IMR-90 (cell line): ENCODE measurements around the gene GRM2. TPM values are rescaled to one million over a fixed set of nuclear protein-coding genes. Genes with fewer than 3 reads are reported as not detected.

ENCODE experiments used
- ATAC-seq: fragments of 200-7000 bp; cut with Tn5 transposase; 2 replicates; pipeline ENCODE4 v1.9.1; 2020; ENCODE audit warnings: low read depth, mild to moderate bottlenecking, moderate library complexity
- BruUV-seq: library from RNA; stranded (reverse); fragments of 400-500 nt; replicated peaks from 2 replicates; lab custom pipeline; 2021; lab: Mats Ljungman, UMichigan
- CTCF ChIA-PET: fragments of 300-600 bp; formaldehyde crosslinking; extraction: SDS; loops from one replicate; lab custom pipeline; 2021; ENCODE audit warnings: antibody characterized with exemption; lab: Yijun Ruan, JAX
- POLR2A ChIA-PET: fragments of 300-600 bp; sonication (Branson Sonifier 250); formaldehyde crosslinking; loops from one replicate; lab custom pipeline; 2022; ENCODE audit warnings: antibody characterized with exemption; ENCODE audit not compliant: unreplicated experiment; lab: Charles Lee
- DNase-seq: peaks from one replicate; pipeline ENCODE4 v3.0.0; 2013
- H2AFZ ChIP-seq: replicated peaks from 2 replicates; pipeline ENCODE3; 2013; ENCODE audit warnings: low read length, mild to moderate bottlenecking; ENCODE audit not compliant: poor library complexity
- H2AK5ac ChIP-seq: 2 replicates; pipeline ENCODE4 v1.6.1; 2013; ENCODE audit warnings: low read depth, low read length, inconsistent platforms
- H2AK9ac ChIP-seq: replicated peaks from 2 replicates; pipeline ENCODE3; 2013; ENCODE audit warnings: mild to moderate bottlenecking, low read depth, low read length, moderate library complexity; ENCODE audit not compliant: poor library complexity
- H2BK120ac ChIP-seq: 2 replicates; pipeline ENCODE4 v1.6.1; 2013; ENCODE audit warnings: low read depth, low read length, inconsistent platforms
- H2BK15ac ChIP-seq: 3 replicates; pipeline ENCODE4 v1.6.1; 2013; ENCODE audit warnings: low read depth, low read length, inconsistent platforms
- H2BK20ac ChIP-seq: 2 replicates; pipeline ENCODE4 v1.6.1; 2013; ENCODE audit warnings: low read depth, mild to moderate bottlenecking, inconsistent platforms, low read length, moderate library complexity
- H2BK5ac ChIP-seq: 2 replicates; pipeline ENCODE4 v1.6.1; 2013; ENCODE audit warnings: mild to moderate bottlenecking, low read depth, low read length, inconsistent platforms; ENCODE audit not compliant: poor library complexity, severe bottlenecking
- H3K14ac ChIP-seq: replicated peaks from 2 replicates; pipeline ENCODE4 v1.6.1; 2013; ENCODE audit warnings: low read depth, low read length, inconsistent platforms
- H3K18ac ChIP-seq: 2 replicates; pipeline ENCODE4 v1.6.1; 2013; ENCODE audit warnings: low read depth, low read length, control low read depth
- H3K23ac ChIP-seq: 2 replicates; pipeline ENCODE4 v1.6.1; 2013; ENCODE audit warnings: low read depth, low read length, inconsistent platforms
- H3K27ac ChIP-seq: 2 replicates; pipeline ENCODE4 v1.5.1; 2013; ENCODE audit warnings: mild to moderate bottlenecking, control low read depth, low read length; ENCODE audit not compliant: insufficient read depth
- H3K27me3 ChIP-seq: 2 replicates; pipeline ENCODE4 v1.6.1; 2013; ENCODE audit warnings: low read length; ENCODE audit not compliant: control insufficient read depth, insufficient read depth
- H3K36me3 ChIP-seq: 2 replicates; pipeline ENCODE4 v1.6.1; 2013; ENCODE audit warnings: low read length, mixed read lengths; ENCODE audit not compliant: control insufficient read depth, insufficient read depth
- H3K4ac ChIP-seq: 2 replicates; pipeline ENCODE4 v1.6.1; 2013; ENCODE audit warnings: low read depth, low read length, inconsistent platforms
- H3K4me1 ChIP-seq: 2 replicates; pipeline ENCODE4 v1.6.1; 2013; ENCODE audit warnings: low read length, mixed read lengths; ENCODE audit not compliant: control insufficient read depth, insufficient read depth
- H3K4me2 ChIP-seq: 2 replicates; pipeline ENCODE4 v1.6.1; 2013; ENCODE audit warnings: low read depth, mild to moderate bottlenecking, control low read depth, low read length, moderate library complexity
- H3K4me3 ChIP-seq: 2 replicates; pipeline ENCODE4 v1.5.1; 2013; ENCODE audit warnings: low read depth, mild to moderate bottlenecking, control low read depth, low read length, moderate library complexity; ENCODE audit not compliant: insufficient read depth
- H3K56ac ChIP-seq: 2 replicates; pipeline ENCODE4 v1.6.1; 2013; ENCODE audit warnings: low read length, inconsistent platforms; ENCODE audit not compliant: insufficient read depth; ENCODE audit errors: extremely low read depth
- H3K79me1 ChIP-seq, 2 experiments: 2 replicates each; pipeline ENCODE4 v1.6.1; 2013; ENCODE audit warnings: low read length in 2 of 2, inconsistent platforms in 1 of 2, low read depth in 1 of 2
- H3K9ac ChIP-seq: 2 replicates; pipeline ENCODE4 v1.6.1; 2013; ENCODE audit warnings: low read depth, low read length, control low read depth
- H3K9me1 ChIP-seq: 2 replicates; pipeline ENCODE4 v1.6.1; 2013; ENCODE audit warnings: low read length, inconsistent platforms; ENCODE audit not compliant: insufficient read depth
- H3K9me3 ChIP-seq: 2 replicates; pipeline ENCODE4 v1.6.1; 2013; ENCODE audit warnings: low read length; ENCODE audit not compliant: control insufficient read depth, insufficient read depth
- H4K20me1 ChIP-seq: 2 replicates; pipeline ENCODE4 v1.6.1; 2013; ENCODE audit warnings: low read length, inconsistent platforms; ENCODE audit not compliant: insufficient read depth
- H4K5ac ChIP-seq: 2 replicates; pipeline ENCODE4 v1.6.1; 2013; ENCODE audit warnings: mild to moderate bottlenecking, low read depth, low read length, control low read depth
- H4K8ac ChIP-seq, 2 experiments: 2 replicates each; pipeline ENCODE4 v1.6.1; 2013; ENCODE audit warnings: low read depth in 2 of 2, low read length in 2 of 2, control low read depth in 1 of 2, inconsistent platforms in 1 of 2
- H4K91ac ChIP-seq: 2 replicates; pipeline ENCODE4 v1.6.1; 2013; ENCODE audit warnings: low read depth, low read length, inconsistent platforms; ENCODE audit not compliant: insufficient read depth
- BHLHE40 ChIP-seq: fragments of 150-350 bp; IDR thresholded peaks from 2 replicates; pipeline ENCODE4 v1.6.1; 2016; ENCODE audit warnings: mild to moderate bottlenecking, low read depth, low read length
- CEBPB ChIP-seq: IDR thresholded peaks from 2 replicates; pipeline ENCODE4 v1.6.1; 2012; ENCODE audit warnings: low read depth, low read length, improper control_type of control experiment
- FOS ChIP-seq: fragments of 150-350 bp; IDR thresholded peaks from 2 replicates; pipeline ENCODE4 v1.6.1; 2016; ENCODE audit warnings: low read depth, low read length
- MAFK ChIP-seq: IDR thresholded peaks from 2 replicates; pipeline ENCODE4 v1.6.1; 2012; ENCODE audit warnings: low read depth, low read length, improper control_type of control experiment
- MAZ ChIP-seq: IDR thresholded peaks from 2 replicates; pipeline ENCODE4 v1.6.1; 2012; ENCODE audit warnings: low read depth, mild to moderate bottlenecking, low read length, improper control_type of control experiment, moderate library complexity, borderline replicate concordance
- POLR2A ChIP-seq: IDR thresholded peaks from 2 replicates; pipeline ENCODE4 v1.6.1; 2012; ENCODE audit warnings: mild to moderate bottlenecking, low read depth, low read length
- RFX5 ChIP-seq: IDR thresholded peaks from 2 replicates; pipeline ENCODE4 v1.8.0; 2012; ENCODE audit warnings: low read depth, mild to moderate bottlenecking, low read length, moderate library complexity
- SMC3 ChIP-seq: fragments of 150-350 bp; IDR thresholded peaks from 2 replicates; pipeline ENCODE4 v1.6.1; 2016; ENCODE audit warnings: low read depth, mild to moderate bottlenecking, antibody characterized with exemption, low read length, moderate library complexity
- USF2 ChIP-seq: fragments of 150-350 bp; IDR thresholded peaks from 2 replicates; pipeline ENCODE4 v1.6.1; 2017; ENCODE audit warnings: mild to moderate bottlenecking, antibody characterized with exemption, low read length, low read depth
- WGBS, 2 experiments: methylation state at CpG; one replicate each; pipeline versions ENCODE4 v1.1.5 to v1.1.7; 2013; ENCODE audit warnings: missing lambda C conversion rate in 2 of 2; ENCODE audit not compliant: insufficient read length in 1 of 2; ENCODE audit errors: extremely low coverage in 2 of 2; 5-methylcytosine and 5-hydroxymethylcytosine counted together
- dilution Hi-C: fragments of 300-500 bp; cut with HindIII; formaldehyde crosslinking; loops from one replicate; pipeline ENCODE4 v1.14.3; 2018; ENCODE audit warnings: low sequenced_read_pairs; ENCODE audit not compliant: unreplicated experiment
- in situ Hi-C: fragments of 300-500 bp; cut with MboI; formaldehyde crosslinking; loops from 3 replicates; pipeline ENCODE4 v1.14.3; 2019; ENCODE audit warnings: low sequenced_read_pairs, inconsistent platforms, mixed read lengths
- intact Hi-C: fragments of 100-400 bp; cut with micrococcal nuclease; formaldehyde crosslinking; loops from 2 replicates; pipeline ENCODE4 v1.10.0; 2022
- polyA plus RNA-seq, 3 experiments: library from polyadenylated mRNA; depleted of rRNA; stranded (reverse); fragments of >200 nt; gene quantifications; 2 replicates each; pipeline ENCODE4 v1.2.3, GENCODE V29; 2012; ENCODE audit warnings: low replicate concordance in 1 of 3
- total RNA-seq: library from RNA; depleted of rRNA; stranded (reverse); fragments of >200 nt; gene quantifications from 2 replicates; pipeline ENCODE4 v1.2.3, GENCODE V29; 2012

GRM2 gene
- total and polyA plus RNA-seq, 2 of the 4 experiments (the other 2 are of a cell fraction): under 0.01 to 0.14 TPM

GRCh38 chr3:51733859-51734571 lies 27.1 kb downstream of the GRM2 start:
- H3K4me1 ChIP-seq: no peaks in the 10 kb centered on the region
- no peak overlapping the region for H2BK20ac ChIP-seq
- no peak for TF ChIP-seq MAFK
- no peak for TF ChIP-seq FOS
- TF ChIP-seq POLR2A: no peak
- no peak for TF ChIP-seq RFX5
- no peak for TF ChIP-seq BHLHE40
- no peak for TF ChIP-seq SMC3
- TF ChIP-seq CEBPB: no peak
- TF ChIP-seq USF2: no peak
- TF ChIP-seq MAZ: no peak
- intact Hi-C loops: loop anchor here (10.0 kb wide), 1 partner anchor 171 kb away; the partner anchor contains the start of gene IQCF1
- DNase-seq (no peak), ATAC-seq (no peak)
- H3K9ac ChIP-seq: no peak overlapping the region
- H3K27ac ChIP-seq: no peak overlapping the region
- BruUV-seq: no TSS peak
- H2AK9ac ChIP-seq: no peak overlapping the region
- H3K79me1 ChIP-seq: no peaks in the 10 kb centered on the region
- H3K4me3 ChIP-seq: no peak overlapping the region
- in situ Hi-C loops: no loop called here
- no peaks in the 10 kb centered on the region for H4K20me1 ChIP-seq
- no peak overlapping the region for H2AFZ ChIP-seq
- H4K5ac ChIP-seq: no peak overlapping the region
- no peak overlapping the region for H3K18ac ChIP-seq
- H3K56ac ChIP-seq: no peak overlapping the region
- no peaks in the 10 kb centered on the region for H3K9me3 ChIP-seq
- dilution Hi-C loops: no loop called here
- no peak overlapping the region for H3K14ac ChIP-seq
- H2AK5ac ChIP-seq: no peak overlapping the region
- no peak overlapping the region for H3K23ac ChIP-seq
- no CpG with 5 or more reads among the region's 4 CpGs for WGBS, 2 experiments
- no peak overlapping the region for H2BK15ac ChIP-seq
- H3K36me3 ChIP-seq: no peaks in the 10 kb centered on the region
- no peak overlapping the region for H2BK120ac ChIP-seq
- H2BK5ac ChIP-seq: no peak overlapping the region
- CTCF ChIA-PET: no interaction called here
- H4K91ac ChIP-seq: no peak overlapping the region
- no peak overlapping the region for H3K4ac ChIP-seq
- no peak overlapping the region for H3K4me2 ChIP-seq
- POLR2A ChIA-PET: no interaction called here
- H4K8ac ChIP-seq: no peak overlapping the region
- no peaks in the 10 kb centered on the region; the same call in 1 of the 2 replicates for H3K27me3 ChIP-seq
- no peaks in the 10 kb centered on the region for H3K9me1 ChIP-seq
